SK-N-SH (cell line): Measurements from ENCODE around the gene DMKN. TPM values are rescaled to one million over a fixed set of nuclear protein-coding genes. Genes with fewer than 3 reads are reported as not detected.

ENCODE experiments used
- CTCF ChIA-PET: fragments of 300-600, 350-600 bp; formaldehyde crosslinking; extraction: SDS; loops from one replicate; lab custom pipeline; 2021; lab: Yijun Ruan, JAX
- POLR2A ChIA-PET: fragments of 350-600 bp; sonication (Branson Sonifier 250); formaldehyde crosslinking; extraction: SDS; loops from one replicate; lab custom pipeline; 2020; ENCODE audit warnings: antibody characterized with exemption, inconsistent platforms; lab: Yijun Ruan, JAX
- DNase-seq: peaks from one replicate; pipeline ENCODE4 v3.0.0; 2012
- H2AFZ ChIP-seq: fragments of 200-600 bp; sonication (generic); 2 replicates; pipeline ENCODE4 v1.8.1; 2016; ENCODE audit warnings: antibody characterized with exemption, mild to moderate bottlenecking, low read depth
- H3F3A ChIP-seq: fragments of 200-600 bp; sonication (generic); replicated peaks from 2 replicates; pipeline ENCODE3; 2016; ENCODE audit warnings: antibody characterized with exemption, mild to moderate bottlenecking; ENCODE audit not compliant: insufficient read depth
- H3K27ac ChIP-seq, 2 experiments: fragments of 200-500 bp in 1 of 2; fragments of 200-600 bp in 1 of 2; sonication (Bioruptor generic) in 1 of 2; sonication (generic), shearing (Covaris generic) in 1 of 2; 2 replicates each; pipeline versions ENCODE4 v1.5.1 to v1.6.1; 2014 to 2016; ENCODE audit warnings: low read depth in 2 of 2, inconsistent platforms in 1 of 2, low read length in 1 of 2, mild to moderate bottlenecking in 1 of 2, mixed read lengths in 1 of 2
- H3K27me3 ChIP-seq: fragments of 200-600 bp; sonication (generic), shearing (Covaris generic); 2 replicates; pipeline ENCODE4 v1.6.1; 2016; ENCODE audit warnings: mixed run types; ENCODE audit not compliant: insufficient read depth
- H3K36me3 ChIP-seq, 2 experiments: fragments of 200-500 bp in 1 of 2; fragments of 200-600 bp in 1 of 2; sonication (Bioruptor generic) in 1 of 2; sonication (generic) in 1 of 2; replicated peaks in 1 of 2; 2 replicates each; pipeline versions ENCODE3 to v1.5.1; 2014 to 2016; ENCODE audit warnings: low read length in 1 of 2, mild to moderate bottlenecking in 1 of 2; ENCODE audit not compliant: insufficient read depth in 2 of 2, control insufficient read depth in 1 of 2
- H3K4me1 ChIP-seq, 2 experiments: fragments of 200-500 bp in 1 of 2; fragments of 200-600 bp in 1 of 2; sonication (Bioruptor generic) in 1 of 2; sonication (generic), shearing (Covaris generic) in 1 of 2; 2 replicates each; pipeline versions ENCODE4 v1.5.1 to v1.6.1; 2014 to 2016; ENCODE audit warnings: low read depth in 1 of 2, low read length in 1 of 2, mixed run types in 1 of 2; ENCODE audit not compliant: insufficient read depth in 2 of 2, control insufficient read depth in 1 of 2
- H3K4me2 ChIP-seq: fragments of 200-600 bp; sonication (generic), shearing (Covaris generic); 2 replicates; pipeline ENCODE4 v1.6.1; 2017; ENCODE audit warnings: mixed run types
- H3K4me3 ChIP-seq, 2 experiments: fragments of 200-500 bp in 1 of 2; fragments of 200-600 bp in 1 of 2; sonication (Bioruptor generic) in 1 of 2; sonication (generic), shearing (Covaris generic) in 1 of 2; 2 replicates each; pipeline versions ENCODE4 v1.5.1 to v1.8.1; 2014 to 2016; ENCODE audit warnings: low read depth in 2 of 2, inconsistent platforms in 1 of 2, low read length in 1 of 2, mild to moderate bottlenecking in 1 of 2, mixed read lengths in 1 of 2, moderate library complexity in 1 of 2
- H3K79me2 ChIP-seq: fragments of 200-600 bp; sonication (generic); 2 replicates; pipeline ENCODE4 v1.8.1; 2017; ENCODE audit warnings: mild to moderate bottlenecking; ENCODE audit not compliant: insufficient read depth
- H3K9ac ChIP-seq: fragments of 200-600 bp; sonication (generic); 2 replicates; pipeline ENCODE4 v1.6.1; 2017; ENCODE audit warnings: mixed run types
- H3K9me2 ChIP-seq: fragments of 200-600 bp; sonication (generic); 2 replicates; pipeline ENCODE4 v1.6.1; 2017; ENCODE audit warnings: mixed run types
- H3K9me3 ChIP-seq: fragments of 200-600 bp; sonication (generic); 2 replicates; pipeline ENCODE4 v1.6.1; 2017; ENCODE audit warnings: mixed run types, mild to moderate bottlenecking, moderate library complexity
- H4K20me1 ChIP-seq: fragments of 200-600 bp; sonication (generic); 2 replicates; pipeline ENCODE4 v1.6.1; 2017; ENCODE audit warnings: mild to moderate bottlenecking, mixed run types; ENCODE audit not compliant: insufficient read depth
- FOSL2 ChIP-seq: IDR thresholded peaks from 2 replicates; pipeline ENCODE4 v1.4.0; 2012; ENCODE audit warnings: low read depth, mild to moderate bottlenecking, moderate library complexity, borderline replicate concordance
- FOXJ3 ChIP-seq: sonication (generic); formaldehyde crosslinking; IDR thresholded peaks from 2 replicates; pipeline ENCODE4 v1.5.1; 2020; ENCODE audit warnings: mild to moderate bottlenecking, missing genetic modification reagents
- GATA2 ChIP-seq: sonication (generic); formaldehyde crosslinking; IDR thresholded peaks from 2 replicates; pipeline ENCODE4 v1.5.0; 2020; ENCODE audit warnings: mild to moderate bottlenecking, missing genetic modification reagents
- JUND ChIP-seq: IDR thresholded peaks from 2 replicates; pipeline ENCODE4 v1.4.0; 2012
- MEF2A ChIP-seq: IDR thresholded peaks from 2 replicates; pipeline ENCODE4 v1.4.0; 2012; ENCODE audit warnings: low read depth, borderline replicate concordance
- MXI1 ChIP-seq: IDR thresholded peaks from 2 replicates; pipeline ENCODE4 v1.6.1; 2012; ENCODE audit warnings: mild to moderate bottlenecking, low read depth, low read length, improper control_type of control experiment
- NRF1 ChIP-seq: IDR thresholded peaks from 2 replicates; pipeline ENCODE4 v1.6.1; 2012; ENCODE audit warnings: low read depth, mild to moderate bottlenecking, low read length
- SIN3A ChIP-seq: IDR thresholded peaks from 2 replicates; pipeline ENCODE4 v1.6.1; 2012; ENCODE audit warnings: low read depth, mild to moderate bottlenecking, low read length, moderate library complexity, borderline replicate concordance
- SMC3 ChIP-seq: IDR thresholded peaks from 2 replicates; pipeline ENCODE4 v1.6.1; 2012; ENCODE audit warnings: low read depth, low read length, improper control_type of control experiment
- TAF1 ChIP-seq: IDR thresholded peaks from 2 replicates; pipeline ENCODE4 v1.6.1; 2012; ENCODE audit warnings: low read depth, mild to moderate bottlenecking, low read length, moderate library complexity, borderline replicate concordance
- YY1 ChIP-seq: IDR thresholded peaks from 2 replicates; pipeline ENCODE4 v1.4.0; 2012; ENCODE audit warnings: low read depth, mild to moderate bottlenecking
- WGBS: methylation state at CpG from one replicate; pipeline ENCODE4 v1.1.6; 2017; ENCODE audit warnings: low lambda C conversion rate; 5-methylcytosine and 5-hydroxymethylcytosine counted together
- polyA plus RNA-seq, 3 experiments: library from polyadenylated mRNA; depleted of rRNA; stranded (reverse); fragments of >200 nt; gene quantifications; 2 replicates each; pipeline ENCODE4 v1.2.3, GENCODE V29; 2012
- TF ChIP-seq, protein P1 (sequence below): IDR thresholded peaks from 2 replicates; pipeline ENCODE4 v1.6.1; 2012; ENCODE audit warnings: mild to moderate bottlenecking, low read depth, low read length, moderate library complexity
- TF ChIP-seq, protein P2 (sequence below): IDR thresholded peaks from 2 replicates; pipeline ENCODE4 v1.4.0; 2012; ENCODE audit warnings: low read depth
- TF ChIP-seq, protein P3 (sequence below): IDR thresholded peaks from 2 replicates; pipeline ENCODE4; 2012
- TF ChIP-seq, protein P4 (sequence below): fragments of 200-600 bp; sonication (generic); IDR thresholded peaks from 2 replicates; pipeline ENCODE4 v1.6.1; 2017; ENCODE audit warnings: antibody characterized with exemption, mild to moderate bottlenecking, moderate library complexity

The DMKN gene
- polyA plus RNA-seq, 1 of the 3 experiments (the other 2 are of a cell fraction): not detected

DNA sequence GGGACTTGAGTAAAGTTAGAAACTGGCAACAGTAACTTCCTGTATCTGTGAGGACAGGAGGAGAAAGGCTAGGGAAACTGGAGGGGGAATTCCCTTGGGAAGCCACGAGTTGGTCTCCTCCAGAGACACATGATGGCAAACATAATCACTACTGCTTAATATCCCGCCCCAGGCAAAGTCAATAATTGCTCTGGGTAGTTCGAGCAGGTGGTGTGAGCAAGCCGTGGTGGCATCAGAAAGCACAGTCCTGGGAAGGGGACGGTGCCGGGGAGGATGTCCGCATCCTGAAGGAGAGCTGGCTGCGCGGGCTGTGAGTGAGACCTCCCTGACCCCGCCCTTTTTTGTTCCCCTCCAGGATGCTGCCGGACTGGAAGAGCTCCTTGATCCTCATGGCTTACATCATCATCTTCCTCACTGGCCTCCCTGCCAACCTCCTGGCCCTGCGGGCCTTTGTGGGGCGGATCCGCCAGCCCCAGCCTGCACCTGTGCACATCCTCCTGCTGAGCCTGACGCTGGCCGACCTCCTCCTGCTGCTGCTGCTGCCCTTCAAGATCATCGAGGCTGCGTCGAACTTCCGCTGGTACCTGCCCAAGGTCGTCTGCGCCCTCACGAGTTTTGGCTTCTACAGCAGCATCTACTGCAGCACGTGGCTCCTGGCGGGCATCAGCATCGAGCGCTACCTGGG is 63.9 kb downstream of the DMKN start:
- TF ChIP-seq, protein P1, sequence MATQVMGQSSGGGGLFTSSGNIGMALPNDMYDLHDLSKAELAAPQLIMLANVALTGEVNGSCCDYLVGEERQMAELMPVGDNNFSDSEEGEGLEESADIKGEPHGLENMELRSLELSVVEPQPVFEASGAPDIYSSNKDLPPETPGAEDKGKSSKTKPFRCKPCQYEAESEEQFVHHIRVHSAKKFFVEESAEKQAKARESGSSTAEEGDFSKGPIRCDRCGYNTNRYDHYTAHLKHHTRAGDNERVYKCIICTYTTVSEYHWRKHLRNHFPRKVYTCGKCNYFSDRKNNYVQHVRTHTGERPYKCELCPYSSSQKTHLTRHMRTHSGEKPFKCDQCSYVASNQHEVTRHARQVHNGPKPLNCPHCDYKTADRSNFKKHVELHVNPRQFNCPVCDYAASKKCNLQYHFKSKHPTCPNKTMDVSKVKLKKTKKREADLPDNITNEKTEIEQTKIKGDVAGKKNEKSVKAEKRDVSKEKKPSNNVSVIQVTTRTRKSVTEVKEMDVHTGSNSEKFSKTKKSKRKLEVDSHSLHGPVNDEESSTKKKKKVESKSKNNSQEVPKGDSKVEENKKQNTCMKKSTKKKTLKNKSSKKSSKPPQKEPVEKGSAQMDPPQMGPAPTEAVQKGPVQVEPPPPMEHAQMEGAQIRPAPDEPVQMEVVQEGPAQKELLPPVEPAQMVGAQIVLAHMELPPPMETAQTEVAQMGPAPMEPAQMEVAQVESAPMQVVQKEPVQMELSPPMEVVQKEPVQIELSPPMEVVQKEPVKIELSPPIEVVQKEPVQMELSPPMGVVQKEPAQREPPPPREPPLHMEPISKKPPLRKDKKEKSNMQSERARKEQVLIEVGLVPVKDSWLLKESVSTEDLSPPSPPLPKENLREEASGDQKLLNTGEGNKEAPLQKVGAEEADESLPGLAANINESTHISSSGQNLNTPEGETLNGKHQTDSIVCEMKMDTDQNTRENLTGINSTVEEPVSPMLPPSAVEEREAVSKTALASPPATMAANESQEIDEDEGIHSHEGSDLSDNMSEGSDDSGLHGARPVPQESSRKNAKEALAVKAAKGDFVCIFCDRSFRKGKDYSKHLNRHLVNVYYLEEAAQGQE: no peak
- TF ChIP-seq YY1: no peak
- TF ChIP-seq, protein P2, sequence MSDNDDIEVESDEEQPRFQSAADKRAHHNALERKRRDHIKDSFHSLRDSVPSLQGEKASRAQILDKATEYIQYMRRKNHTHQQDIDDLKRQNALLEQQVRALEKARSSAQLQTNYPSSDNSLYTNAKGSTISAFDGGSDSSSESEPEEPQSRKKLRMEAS: no peak
- TF ChIP-seq MEF2A: no peak
- no peak for TF ChIP-seq FOSL2
- TF ChIP-seq GATA2: no peak
- no peak for TF ChIP-seq TAF1
- TF ChIP-seq MXI1: no peak
- TF ChIP-seq, protein P3, sequence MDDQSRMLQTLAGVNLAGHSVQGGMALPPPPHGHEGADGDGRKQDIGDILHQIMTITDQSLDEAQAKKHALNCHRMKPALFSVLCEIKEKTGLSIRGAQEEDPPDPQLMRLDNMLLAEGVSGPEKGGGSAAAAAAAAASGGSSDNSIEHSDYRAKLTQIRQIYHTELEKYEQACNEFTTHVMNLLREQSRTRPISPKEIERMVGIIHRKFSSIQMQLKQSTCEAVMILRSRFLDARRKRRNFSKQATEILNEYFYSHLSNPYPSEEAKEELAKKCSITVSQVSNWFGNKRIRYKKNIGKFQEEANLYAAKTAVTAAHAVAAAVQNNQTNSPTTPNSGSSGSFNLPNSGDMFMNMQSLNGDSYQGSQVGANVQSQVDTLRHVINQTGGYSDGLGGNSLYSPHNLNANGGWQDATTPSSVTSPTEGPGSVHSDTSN: no peak
- TF ChIP-seq JUND: no peak
- no peak for TF ChIP-seq SMC3
- no peak for TF ChIP-seq NRF1
- no peak for TF ChIP-seq FOXJ3
- TF ChIP-seq, protein P4, sequence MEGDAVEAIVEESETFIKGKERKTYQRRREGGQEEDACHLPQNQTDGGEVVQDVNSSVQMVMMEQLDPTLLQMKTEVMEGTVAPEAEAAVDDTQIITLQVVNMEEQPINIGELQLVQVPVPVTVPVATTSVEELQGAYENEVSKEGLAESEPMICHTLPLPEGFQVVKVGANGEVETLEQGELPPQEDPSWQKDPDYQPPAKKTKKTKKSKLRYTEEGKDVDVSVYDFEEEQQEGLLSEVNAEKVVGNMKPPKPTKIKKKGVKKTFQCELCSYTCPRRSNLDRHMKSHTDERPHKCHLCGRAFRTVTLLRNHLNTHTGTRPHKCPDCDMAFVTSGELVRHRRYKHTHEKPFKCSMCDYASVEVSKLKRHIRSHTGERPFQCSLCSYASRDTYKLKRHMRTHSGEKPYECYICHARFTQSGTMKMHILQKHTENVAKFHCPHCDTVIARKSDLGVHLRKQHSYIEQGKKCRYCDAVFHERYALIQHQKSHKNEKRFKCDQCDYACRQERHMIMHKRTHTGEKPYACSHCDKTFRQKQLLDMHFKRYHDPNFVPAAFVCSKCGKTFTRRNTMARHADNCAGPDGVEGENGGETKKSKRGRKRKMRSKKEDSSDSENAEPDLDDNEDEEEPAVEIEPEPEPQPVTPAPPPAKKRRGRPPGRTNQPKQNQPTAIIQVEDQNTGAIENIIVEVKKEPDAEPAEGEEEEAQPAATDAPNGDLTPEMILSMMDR: no peak
- TF ChIP-seq SIN3A: no peak
- peaks cover 0 to 4% of the 10 kb centered on the region in 2 experiments; a peak in 1 of 4 replicates for H3K4me1 ChIP-seq
- H3K4me2 ChIP-seq: no peak overlapping the region
- H3K27ac ChIP-seq: no peak overlapping the region
- peak; percentile 37 for DNase-seq
- ChIA-PET CTCF (interaction anchor here (1.3 to 1.9 kb wide), 2 partner anchors 46 to 97 kb away, joined by 3 to 6 read pairs; no protein-coding TSS in a partner anchor), POLR2A (no interaction called here)
- 8% methylated on average over 16 of the region's 27 CpGs for WGBS
- no peaks in the 10 kb centered on the region for H3K9me2 ChIP-seq
- no peak overlapping the region for H2AFZ ChIP-seq
- no peak overlapping the region for H3K9ac ChIP-seq
- H3K36me3 ChIP-seq: no peaks in the 10 kb centered on the region
- no peaks in the 10 kb centered on the region for H3K79me2 ChIP-seq
- peaks cover 84% of the 10 kb centered on the region for H3K27me3 ChIP-seq
- no peaks in the 10 kb centered on the region for H3K9me3 ChIP-seq
- H3F3A ChIP-seq: no peaks in the 10 kb centered on the region
- H3K4me3 ChIP-seq: no peak overlapping the region
- no peaks in the 10 kb centered on the region for H4K20me1 ChIP-seq
